ENCODE results near the gene TSPEAR.

GRCh38 chr21:44751186-44751798 is 39.9 kb upstream of the TSPEAR start:
- TF ChIP-seq CTCF (IDR thresholded peaks at IDR 0.05) (no peak), POLR2A (IDR thresholded peaks at IDR 0.05) (no peak)

Measured in testis (tissue), 2 donors.